ENCODE results near the gene NEBL. TPM values are rescaled to one million over a fixed set of nuclear protein-coding genes. Genes with fewer than 3 reads are reported as not detected.

NEBL gene
- total RNA-seq, 2 experiments from 2014 or later = 0.07 to 0.34 TPM

DNA sequence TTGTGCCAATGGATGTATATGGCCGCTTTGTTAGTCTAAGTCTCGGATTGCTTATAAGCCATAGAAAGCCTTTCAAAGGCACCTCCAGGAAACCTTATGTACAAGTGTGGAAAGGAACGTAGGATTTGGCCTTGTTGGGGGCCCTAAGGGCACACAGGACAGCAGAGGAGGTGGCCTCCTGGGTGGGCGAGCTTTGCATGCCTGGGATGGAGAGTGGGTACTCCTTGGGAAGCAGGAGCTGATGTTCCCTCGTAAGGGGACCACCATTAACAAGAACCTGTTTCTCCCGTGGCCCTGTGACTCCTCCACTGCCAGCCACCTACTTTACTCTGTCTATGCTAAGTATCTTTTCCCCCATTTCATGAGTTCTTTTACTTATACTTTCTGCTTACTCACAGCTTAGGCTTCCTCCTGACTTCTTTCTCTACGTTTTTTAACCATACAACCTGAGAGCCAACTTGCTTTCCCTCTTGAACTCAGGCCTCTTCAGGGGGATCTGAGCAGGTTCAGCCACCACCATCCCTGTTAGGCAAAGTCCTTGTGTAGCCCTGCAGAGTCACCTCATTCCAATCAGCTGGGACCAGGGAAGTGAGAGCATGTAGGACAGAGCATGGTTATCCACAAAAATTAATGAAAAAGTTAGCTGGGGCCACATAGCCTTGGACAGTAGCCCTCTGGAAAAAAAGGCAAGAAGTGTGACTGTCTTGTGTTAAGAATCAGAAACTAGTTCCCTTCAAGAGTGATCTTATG, 118.9 kb downstream of the NEBL start:
- Mint-ChIP-seq H3K4me3 (no peak overlapping the region), H3K4me1 (ENCODE audit: low read depth) (no peaks in the 10 kb centered on the region), H3K27me3 (no peaks in the 10 kb centered on the region), H3K27ac (no peak overlapping the region), H3K36me3 (ENCODE audit: low read depth) (no peaks in the 10 kb centered on the region), H3K9me3 (peaks cover 3% of the 10 kb centered on the region)
- TF ChIP-seq, protein P1, sequence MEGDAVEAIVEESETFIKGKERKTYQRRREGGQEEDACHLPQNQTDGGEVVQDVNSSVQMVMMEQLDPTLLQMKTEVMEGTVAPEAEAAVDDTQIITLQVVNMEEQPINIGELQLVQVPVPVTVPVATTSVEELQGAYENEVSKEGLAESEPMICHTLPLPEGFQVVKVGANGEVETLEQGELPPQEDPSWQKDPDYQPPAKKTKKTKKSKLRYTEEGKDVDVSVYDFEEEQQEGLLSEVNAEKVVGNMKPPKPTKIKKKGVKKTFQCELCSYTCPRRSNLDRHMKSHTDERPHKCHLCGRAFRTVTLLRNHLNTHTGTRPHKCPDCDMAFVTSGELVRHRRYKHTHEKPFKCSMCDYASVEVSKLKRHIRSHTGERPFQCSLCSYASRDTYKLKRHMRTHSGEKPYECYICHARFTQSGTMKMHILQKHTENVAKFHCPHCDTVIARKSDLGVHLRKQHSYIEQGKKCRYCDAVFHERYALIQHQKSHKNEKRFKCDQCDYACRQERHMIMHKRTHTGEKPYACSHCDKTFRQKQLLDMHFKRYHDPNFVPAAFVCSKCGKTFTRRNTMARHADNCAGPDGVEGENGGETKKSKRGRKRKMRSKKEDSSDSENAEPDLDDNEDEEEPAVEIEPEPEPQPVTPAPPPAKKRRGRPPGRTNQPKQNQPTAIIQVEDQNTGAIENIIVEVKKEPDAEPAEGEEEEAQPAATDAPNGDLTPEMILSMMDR (IDR thresholded peaks at IDR 0.05) = no peak
- ChIA-PET POLR2A (no interaction called here), CTCF (no interaction called here)
- intact Hi-C loops (cut with micrococcal nuclease) = no loop called here
- DNase-seq = no peak
- no peak for ATAC-seq

DNA sequence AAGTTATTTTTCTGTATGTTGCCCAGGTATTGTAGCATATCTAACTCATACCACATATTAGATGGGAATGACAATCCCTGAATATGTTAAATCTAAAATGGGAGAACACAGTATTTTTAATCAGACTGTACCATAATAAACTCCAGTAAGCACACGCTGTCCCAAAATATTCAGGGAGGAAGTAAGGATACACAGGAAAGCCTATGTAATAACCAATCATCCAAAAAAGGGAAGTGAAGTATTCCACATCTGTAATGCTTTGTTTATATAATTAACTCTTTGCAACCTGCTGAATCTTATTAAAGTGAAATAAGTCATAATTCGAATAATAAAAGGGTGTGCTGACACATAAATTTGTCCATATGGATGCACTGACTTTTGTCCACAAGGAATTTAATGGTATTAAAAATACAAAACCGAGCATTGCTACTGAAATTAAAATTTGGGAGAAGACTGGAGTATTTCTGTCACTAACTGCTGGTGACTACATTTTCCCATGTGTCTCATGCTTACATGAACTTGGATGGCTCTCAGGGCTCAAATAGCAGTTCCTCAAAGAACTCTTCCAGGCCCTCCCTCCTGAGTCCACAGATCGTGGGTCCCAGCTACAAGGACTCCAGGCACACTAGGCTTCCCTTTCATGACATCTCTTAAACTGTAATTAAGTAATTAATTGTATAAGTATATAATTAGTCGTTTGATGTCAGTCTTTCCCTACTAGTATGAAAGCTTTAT, 120.6 kb downstream of the NEBL start:
- no peaks in the 10 kb centered on the region for H3K27me3 Mint-ChIP-seq
- H3K4me1 Mint-ChIP-seq (ENCODE audit: low read depth) = no peaks in the 10 kb centered on the region
- ATAC-seq (no peak), DNase-seq (no peak)
- intact Hi-C loops (cut with micrococcal nuclease) = no loop called here
- TF ChIP-seq, protein P1 (IDR thresholded peaks at IDR 0.05) = no peak
- POLR2A ChIA-PET = no interaction called here
- H3K27ac Mint-ChIP-seq = no peak overlapping the region
- H3K4me3 Mint-ChIP-seq = no peak overlapping the region
- H3K36me3 Mint-ChIP-seq (ENCODE audit: low read depth) = no peaks in the 10 kb centered on the region
- peaks cover 3% of the 10 kb centered on the region for H3K9me3 Mint-ChIP-seq
- CTCF ChIA-PET = no interaction called here

DNA sequence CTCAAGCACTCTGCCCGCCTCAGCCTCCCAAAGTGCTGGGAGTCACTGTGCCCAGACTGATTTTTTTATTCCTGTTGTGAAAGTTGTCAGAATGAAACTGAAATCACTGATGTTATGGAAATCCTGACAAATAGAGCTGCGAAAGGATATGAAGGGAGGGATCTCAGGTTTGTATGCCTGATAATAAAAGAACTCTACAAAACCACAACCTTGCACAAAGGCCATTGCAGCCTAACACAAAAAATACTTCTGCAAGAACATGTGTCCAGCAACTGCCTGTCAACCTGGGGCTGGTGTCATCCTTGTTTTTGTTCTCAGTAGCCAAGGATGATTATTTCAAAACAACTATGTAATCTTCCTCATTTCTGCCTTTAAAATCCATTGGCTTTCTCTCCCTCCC, 126.1 kb downstream of the NEBL start:
- Mint-ChIP-seq H3K9me3 (no peaks in the 10 kb centered on the region), H3K27ac (no peak overlapping the region), H3K4me1 (ENCODE audit: low read depth) (no peaks in the 10 kb centered on the region), H3K27me3 (no peaks in the 10 kb centered on the region), H3K4me3 (no peak overlapping the region), H3K36me3 (ENCODE audit: low read depth) (no peaks in the 10 kb centered on the region)
- TF ChIP-seq, protein P1 (IDR thresholded peaks at IDR 0.05) = no peak
- intact Hi-C loops (cut with micrococcal nuclease) = no loop called here
- no peak for ATAC-seq
- no peak for DNase-seq
- POLR2A ChIA-PET = no interaction called here
- CTCF ChIA-PET = no interaction called here

DNA sequence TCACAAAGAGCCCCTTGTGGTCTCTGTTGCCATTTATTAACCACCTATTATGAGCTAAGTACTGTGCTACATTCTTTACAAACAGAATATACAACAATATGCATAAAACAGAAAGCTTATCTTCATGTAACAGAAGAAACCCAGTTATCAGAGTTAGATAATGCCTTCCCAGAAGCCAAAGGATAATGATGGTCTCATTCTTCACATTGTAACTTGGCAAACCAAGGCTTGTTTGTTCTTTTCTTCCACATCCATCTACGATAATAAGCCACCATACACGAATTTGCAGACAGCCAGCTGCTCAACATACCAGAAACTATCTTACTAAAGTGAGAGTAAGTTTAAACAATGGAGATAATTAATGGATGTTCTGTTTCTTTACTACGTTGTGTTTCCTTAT, 127.6 kb downstream of the NEBL start:
- intact Hi-C loops (cut with micrococcal nuclease) = no loop called here
- Mint-ChIP-seq H3K36me3 (ENCODE audit: low read depth) (no peaks in the 10 kb centered on the region), H3K27me3 (no peaks in the 10 kb centered on the region), H3K9me3 (no peaks in the 10 kb centered on the region), H3K4me3 (no peak overlapping the region), H3K27ac (no peak overlapping the region), H3K4me1 (ENCODE audit: low read depth) (no peaks in the 10 kb centered on the region)
- DNase-seq (no peak), ATAC-seq (no peak)
- ChIA-PET POLR2A (no interaction called here), CTCF (no interaction called here)
- TF ChIP-seq, protein P1 (IDR thresholded peaks at IDR 0.05) = no peak

DNA sequence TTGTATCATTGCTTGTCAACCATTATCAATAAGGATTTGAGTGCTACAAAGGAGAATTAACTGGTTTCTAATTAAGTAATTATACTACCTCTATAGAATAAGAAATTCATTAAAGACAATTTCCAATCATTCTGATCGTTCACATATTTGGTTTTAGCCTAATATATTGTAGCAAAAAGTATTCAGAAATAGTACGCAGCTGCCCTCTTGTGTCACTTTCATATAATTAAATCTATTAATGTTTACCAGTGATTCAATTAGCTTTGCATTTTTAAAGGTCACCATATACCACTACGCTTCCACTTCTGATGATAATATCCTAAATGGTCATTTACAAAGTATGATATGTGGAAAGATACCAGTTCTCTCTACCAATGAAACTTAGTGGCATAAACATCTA, 128.3 kb downstream of the NEBL start:
- intact Hi-C loops (cut with micrococcal nuclease) = no loop called here
- POLR2A ChIA-PET = no interaction called here
- DNase-seq = no peak
- Mint-ChIP-seq H3K4me3 (no peak overlapping the region), H3K27ac (no peak overlapping the region), H3K36me3 (ENCODE audit: low read depth) (no peaks in the 10 kb centered on the region), H3K9me3 (no peaks in the 10 kb centered on the region), H3K4me1 (ENCODE audit: low read depth) (no peaks in the 10 kb centered on the region), H3K27me3 (no peaks in the 10 kb centered on the region)
- CTCF ChIA-PET = no interaction called here
- ATAC-seq = no peak
- TF ChIP-seq, protein P1 (IDR thresholded peaks at IDR 0.05) = no peak
